WTC11 (cell line): Measurements from ENCODE around the gene DEFB114. TPM values are rescaled to one million over a fixed set of nuclear protein-coding genes. Genes with fewer than 3 reads are reported as not detected.

Experiments
- ATAC-seq: fragments of 200-7000 bp; cut with Tn5 transposase; 2 replicates; pipeline ENCODE4 v1.10.0; 2021; ENCODE audit warnings: mild to moderate bottlenecking, moderate library complexity
- CTCF ChIA-PET: fragments of 300-600 bp; sonication (Branson Sonifier 250); formaldehyde crosslinking; loops from one replicate; lab custom pipeline; 2021; ENCODE audit warnings: antibody characterized with exemption; lab: Charles Lee
- POLR2A ChIA-PET: fragments of 350-600 bp; sonication (Branson Sonifier 250); formaldehyde crosslinking; loops from one replicate; lab custom pipeline; 2021; ENCODE audit warnings: antibody characterized with exemption; lab: Charles Lee
- DNase-seq: peaks from one replicate; pipeline ENCODE4 v3.0.0; 2021; ENCODE audit warnings: low spot score
- H3K27ac Mint-ChIP-seq: 2 replicates; pipeline ENCODE4 v1.8.0; 2021; ENCODE audit warnings: mixed read lengths
- H3K27me3 Mint-ChIP-seq: 2 replicates; pipeline ENCODE4 v1.8.0; 2021; ENCODE audit warnings: low read depth, mild to moderate bottlenecking, moderate library complexity, mixed read lengths
- H3K36me3 Mint-ChIP-seq: 2 replicates; pipeline ENCODE4 v1.8.0; 2021; ENCODE audit warnings: mixed read lengths
- H3K4me1 Mint-ChIP-seq: 2 replicates; pipeline ENCODE4 v1.8.0; 2022; ENCODE audit warnings: mixed read lengths
- H3K4me3 Mint-ChIP-seq: 2 replicates; pipeline ENCODE4 v1.8.0; 2021; ENCODE audit warnings: mild to moderate bottlenecking, moderate library complexity, mixed read lengths
- H3K9me3 Mint-ChIP-seq: 2 replicates; pipeline ENCODE4 v1.8.0; 2021; ENCODE audit warnings: mixed read lengths
- AFF4 ChIP-seq: sonication (generic); formaldehyde crosslinking; IDR thresholded peaks from 2 replicates; pipeline ENCODE4 v1.8.1; 2023; ENCODE audit warnings: mild to moderate bottlenecking, missing genetic modification reagents, borderline replicate concordance
- CBFB ChIP-seq: sonication (generic); formaldehyde crosslinking; IDR thresholded peaks from 2 replicates; pipeline ENCODE4 v1.8.1; 2022; ENCODE audit warnings: mild to moderate bottlenecking, low read depth, missing genetic modification reagents
- FOXP1 ChIP-seq: sonication (generic); formaldehyde crosslinking; IDR thresholded peaks from 2 replicates; pipeline ENCODE4 v1.8.0; 2022; ENCODE audit warnings: missing genetic modification reagents, mild to moderate bottlenecking, moderate library complexity, borderline replicate concordance
- JAZF1 ChIP-seq: fragments of 250-450 bp; sonication (Bioruptor Pico); IDR thresholded peaks from 2 replicates; pipeline ENCODE4 v1.9.0; 2021; ENCODE audit warnings: moderate library complexity, mild to moderate bottlenecking, inconsistent platforms
- KAT7 ChIP-seq: sonication (generic); formaldehyde crosslinking; IDR thresholded peaks from 2 replicates; pipeline ENCODE4 v1.8.1; 2023; ENCODE audit warnings: missing genetic modification reagents, mild to moderate bottlenecking, borderline replicate concordance
- SMAD4 ChIP-seq: sonication (generic); formaldehyde crosslinking; IDR thresholded peaks from 2 replicates; pipeline ENCODE4 v1.8.0; 2022; ENCODE audit warnings: mild to moderate bottlenecking, missing genetic modification reagents
- SP1 ChIP-seq: sonication (generic); formaldehyde crosslinking; conservative IDR thresholded peaks from 2 replicates; pipeline ENCODE4 v1.8.1; 2022; ENCODE audit warnings: missing genetic modification reagents
- TCF7 ChIP-seq: sonication (generic); formaldehyde crosslinking; IDR thresholded peaks from 2 replicates; pipeline ENCODE4 v1.8.0; 2022; ENCODE audit warnings: mild to moderate bottlenecking, low read depth, missing genetic modification reagents, moderate library complexity
- ZMAT4 ChIP-seq: fragments of 250-450 bp; sonication (Bioruptor Pico); IDR thresholded peaks from 2 replicates; pipeline ENCODE4 v1.9.0; 2021; ENCODE audit warnings: mild to moderate bottlenecking
- ZNF138 ChIP-seq: sonication (generic); formaldehyde crosslinking; conservative IDR thresholded peaks from 2 replicates; pipeline ENCODE4 v1.8.1; 2022; ENCODE audit warnings: mild to moderate bottlenecking, moderate library complexity, missing genetic modification reagents
- total RNA-seq: library from RNA; stranded (reverse); gene quantifications from 3 replicates; pipeline ENCODE4 v1.2.3, GENCODE V29; 2021
- TF ChIP-seq, protein P1 (sequence below): sonication (generic); formaldehyde crosslinking; IDR thresholded peaks from 2 replicates; pipeline ENCODE4 v1.8.1; 2023; ENCODE audit warnings: mild to moderate bottlenecking, missing genetic modification reagents, moderate library complexity
- TF ChIP-seq, protein P2 (sequence below): fragments of 250-450 bp; sonication (Bioruptor Pico); IDR thresholded peaks from 2 replicates; pipeline ENCODE4 v2.1.2; 2022; ENCODE audit warnings: mild to moderate bottlenecking, moderate library complexity
- TF ChIP-seq, protein P3 (sequence below): sonication (generic); formaldehyde crosslinking; IDR thresholded peaks from 2 replicates; pipeline ENCODE4 v1.8.1; 2022; ENCODE audit warnings: low read depth, missing genetic modification reagents, borderline replicate concordance
- TF ChIP-seq, protein P4 (sequence below): sonication (generic); formaldehyde crosslinking; IDR thresholded peaks from 2 replicates; pipeline ENCODE4 v1.8.0; 2023; ENCODE audit warnings: missing genetic modification reagents
- TF ChIP-seq, protein P5 (sequence below): sonication (generic); formaldehyde crosslinking; IDR thresholded peaks from 2 replicates; pipeline ENCODE4 v1.8.1; 2022; ENCODE audit warnings: mild to moderate bottlenecking, moderate library complexity, missing genetic modification reagents
- TF ChIP-seq, protein P6 (sequence below): fragments of 250-450 bp; sonication (Bioruptor Pico); IDR thresholded peaks from 2 replicates; pipeline ENCODE4 v1.8.0; 2021; ENCODE audit warnings: mild to moderate bottlenecking
- TF ChIP-seq, protein P7 (sequence below): sonication (generic); formaldehyde crosslinking; IDR thresholded peaks from 2 replicates; pipeline ENCODE4 v1.8.1; 2022; ENCODE audit warnings: low read depth, mild to moderate bottlenecking, moderate library complexity, missing genetic modification reagents, borderline replicate concordance

DEFB114 gene
- total RNA-seq, 1 experiment from 2014 or later: not detected

DNA sequence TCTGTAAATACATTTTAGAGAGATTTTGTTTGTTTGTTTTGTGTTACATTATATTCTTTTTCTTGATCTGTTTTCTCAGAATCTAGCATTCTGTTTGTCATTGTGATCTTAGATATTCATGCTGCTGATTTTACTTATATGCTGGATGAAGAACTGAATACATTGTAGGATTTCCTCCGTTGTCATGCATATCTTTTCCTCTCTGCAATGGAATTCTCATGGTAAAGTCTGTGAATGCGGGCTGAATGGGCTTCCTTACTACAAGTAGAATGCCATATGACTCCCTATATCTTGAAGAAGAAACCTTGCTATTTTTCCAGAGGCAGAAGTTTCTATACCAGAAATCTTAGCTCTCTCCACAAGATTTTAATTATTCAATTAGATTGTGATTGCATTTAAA, 2.4 kb upstream of the DEFB114 start:
- POLR2A ChIA-PET: no interaction called here
- no peaks in the 10 kb centered on the region for H3K9me3 Mint-ChIP-seq
- peaks cover 45% of the 10 kb centered on the region for H3K4me1 Mint-ChIP-seq
- no peaks in the 10 kb centered on the region for H3K36me3 Mint-ChIP-seq
- peak overlapping the region; percentile 28; the same call in 1 of the 2 replicates for H3K27ac Mint-ChIP-seq
- ATAC-seq: peak; percentile 89
- CTCF ChIA-PET: interaction anchor here (1.1 kb wide), 1 partner anchor 75 kb away, joined by 4 read pairs; no protein-coding TSS in a partner anchor
- peak overlapping the region; percentile 24 for H3K4me3 Mint-ChIP-seq
- no peaks in the 10 kb centered on the region for H3K27me3 Mint-ChIP-seq
- no peak for DNase-seq
- TF ChIP-seq SP1 (no peak), JAZF1 (CRISPR knock-in tag) (no peak), AFF4 (CRISPR knock-in tag) (no peak), KAT7 (no peak), FOXP1 (CRISPR knock-in tag) (no peak), ZMAT4 (CRISPR knock-in tag) (no peak), ZNF138 (no peak), SMAD4 (CRISPR knock-in tag) (no peak), CBFB (CRISPR knock-in tag) (no peak), TCF7 (no peak)
- TF ChIP-seq, protein P1, sequence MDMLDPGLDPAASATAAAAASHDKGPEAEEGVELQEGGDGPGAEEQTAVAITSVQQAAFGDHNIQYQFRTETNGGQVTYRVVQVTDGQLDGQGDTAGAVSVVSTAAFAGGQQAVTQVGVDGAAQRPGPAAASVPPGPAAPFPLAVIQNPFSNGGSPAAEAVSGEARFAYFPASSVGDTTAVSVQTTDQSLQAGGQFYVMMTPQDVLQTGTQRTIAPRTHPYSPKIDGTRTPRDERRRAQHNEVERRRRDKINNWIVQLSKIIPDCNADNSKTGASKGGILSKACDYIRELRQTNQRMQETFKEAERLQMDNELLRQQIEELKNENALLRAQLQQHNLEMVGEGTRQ: no peak
- TF ChIP-seq, protein P2, sequence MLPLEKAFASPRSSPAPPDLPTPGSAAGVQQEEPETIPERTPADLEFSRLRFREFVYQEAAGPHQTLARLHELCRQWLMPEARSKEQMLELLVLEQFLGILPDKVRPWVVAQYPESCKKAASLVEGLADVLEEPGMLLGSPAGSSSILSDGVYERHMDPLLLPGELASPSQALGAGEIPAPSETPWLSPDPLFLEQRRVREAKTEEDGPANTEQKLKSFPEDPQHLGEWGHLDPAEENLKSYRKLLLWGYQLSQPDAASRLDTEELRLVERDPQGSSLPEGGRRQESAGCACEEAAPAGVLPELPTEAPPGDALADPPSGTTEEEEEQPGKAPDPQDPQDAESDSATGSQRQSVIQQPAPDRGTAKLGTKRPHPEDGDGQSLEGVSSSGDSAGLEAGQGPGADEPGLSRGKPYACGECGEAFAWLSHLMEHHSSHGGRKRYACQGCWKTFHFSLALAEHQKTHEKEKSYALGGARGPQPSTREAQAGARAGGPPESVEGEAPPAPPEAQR: no peak
- TF ChIP-seq, protein P3, sequence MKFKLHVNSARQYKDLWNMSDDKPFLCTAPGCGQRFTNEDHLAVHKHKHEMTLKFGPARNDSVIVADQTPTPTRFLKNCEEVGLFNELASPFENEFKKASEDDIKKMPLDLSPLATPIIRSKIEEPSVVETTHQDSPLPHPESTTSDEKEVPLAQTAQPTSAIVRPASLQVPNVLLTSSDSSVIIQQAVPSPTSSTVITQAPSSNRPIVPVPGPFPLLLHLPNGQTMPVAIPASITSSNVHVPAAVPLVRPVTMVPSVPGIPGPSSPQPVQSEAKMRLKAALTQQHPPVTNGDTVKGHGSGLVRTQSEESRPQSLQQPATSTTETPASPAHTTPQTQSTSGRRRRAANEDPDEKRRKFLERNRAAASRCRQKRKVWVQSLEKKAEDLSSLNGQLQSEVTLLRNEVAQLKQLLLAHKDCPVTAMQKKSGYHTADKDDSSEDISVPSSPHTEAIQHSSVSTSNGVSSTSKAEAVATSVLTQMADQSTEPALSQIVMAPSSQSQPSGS: no peak
- TF ChIP-seq, protein P4, sequence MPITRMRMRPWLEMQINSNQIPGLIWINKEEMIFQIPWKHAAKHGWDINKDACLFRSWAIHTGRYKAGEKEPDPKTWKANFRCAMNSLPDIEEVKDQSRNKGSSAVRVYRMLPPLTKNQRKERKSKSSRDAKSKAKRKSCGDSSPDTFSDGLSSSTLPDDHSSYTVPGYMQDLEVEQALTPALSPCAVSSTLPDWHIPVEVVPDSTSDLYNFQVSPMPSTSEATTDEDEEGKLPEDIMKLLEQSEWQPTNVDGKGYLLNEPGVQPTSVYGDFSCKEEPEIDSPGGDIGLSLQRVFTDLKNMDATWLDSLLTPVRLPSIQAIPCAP (CRISPR knock-in tag): no peak
- TF ChIP-seq, protein P5, sequence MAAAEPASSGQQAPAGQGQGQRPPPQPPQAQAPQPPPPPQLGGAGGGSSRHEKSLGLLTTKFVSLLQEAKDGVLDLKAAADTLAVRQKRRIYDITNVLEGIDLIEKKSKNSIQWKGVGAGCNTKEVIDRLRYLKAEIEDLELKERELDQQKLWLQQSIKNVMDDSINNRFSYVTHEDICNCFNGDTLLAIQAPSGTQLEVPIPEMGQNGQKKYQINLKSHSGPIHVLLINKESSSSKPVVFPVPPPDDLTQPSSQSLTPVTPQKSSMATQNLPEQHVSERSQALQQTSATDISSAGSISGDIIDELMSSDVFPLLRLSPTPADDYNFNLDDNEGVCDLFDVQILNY (CRISPR knock-in tag): no peak
- TF ChIP-seq, protein P6, sequence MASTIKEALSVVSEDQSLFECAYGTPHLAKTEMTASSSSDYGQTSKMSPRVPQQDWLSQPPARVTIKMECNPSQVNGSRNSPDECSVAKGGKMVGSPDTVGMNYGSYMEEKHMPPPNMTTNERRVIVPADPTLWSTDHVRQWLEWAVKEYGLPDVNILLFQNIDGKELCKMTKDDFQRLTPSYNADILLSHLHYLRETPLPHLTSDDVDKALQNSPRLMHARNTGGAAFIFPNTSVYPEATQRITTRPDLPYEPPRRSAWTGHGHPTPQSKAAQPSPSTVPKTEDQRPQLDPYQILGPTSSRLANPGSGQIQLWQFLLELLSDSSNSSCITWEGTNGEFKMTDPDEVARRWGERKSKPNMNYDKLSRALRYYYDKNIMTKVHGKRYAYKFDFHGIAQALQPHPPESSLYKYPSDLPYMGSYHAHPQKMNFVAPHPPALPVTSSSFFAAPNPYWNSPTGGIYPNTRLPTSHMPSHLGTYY: no peak
- TF ChIP-seq, protein P7, sequence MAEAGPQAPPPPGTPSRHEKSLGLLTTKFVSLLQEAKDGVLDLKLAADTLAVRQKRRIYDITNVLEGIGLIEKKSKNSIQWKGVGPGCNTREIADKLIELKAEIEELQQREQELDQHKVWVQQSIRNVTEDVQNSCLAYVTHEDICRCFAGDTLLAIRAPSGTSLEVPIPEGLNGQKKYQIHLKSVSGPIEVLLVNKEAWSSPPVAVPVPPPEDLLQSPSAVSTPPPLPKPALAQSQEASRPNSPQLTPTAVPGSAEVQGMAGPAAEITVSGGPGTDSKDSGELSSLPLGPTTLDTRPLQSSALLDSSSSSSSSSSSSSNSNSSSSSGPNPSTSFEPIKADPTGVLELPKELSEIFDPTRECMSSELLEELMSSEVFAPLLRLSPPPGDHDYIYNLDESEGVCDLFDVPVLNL (CRISPR knock-in tag): no peak
